Measurements from ENCODE around the gene ITPK1.

The ITPK1 gene

GRCh38 chr14:92922883-92923743 is 192.6 kb downstream of the ITPK1 start, which contains the start of gene CHGA:
Gene CHGA (plus strand): TSS chr14:92923150. CDS start chr14:92923360, 210 bp downstream.
- DNase-seq (ENCODE audit: low read depth in 2 of 2): peak; percentile 6 to 43

- no peak for DNase-seq (ENCODE audit: low read depth in 2 of 2)
These were observed 193.5 kb downstream of the ITPK1 start for GRCh38 chr14:92922155-92922735.

- DNase-seq (ENCODE audit: low read depth in 2 of 2): no peak
These were observed 195.7 kb downstream of the ITPK1 start for GRCh38 chr14:92920001-92920400.

- no peak for DNase-seq (ENCODE audit: low read depth in 2 of 2)
These were observed 197.8 kb downstream of the ITPK1 start for GRCh38 chr14:92917956-92918355.

- DNase-seq (ENCODE audit: low read depth in 2 of 2): no peak
These were observed 198.4 kb downstream of the ITPK1 start for GRCh38 chr14:92917041-92917940.

GRCh38 chr14:92916201-92916600 is 199.5 kb downstream of the ITPK1 start:
- DNase-seq (ENCODE audit: low read depth in 2 of 2): no peak

- DNase-seq (ENCODE audit: low read depth in 2 of 2): no peak
These were observed 201.6 kb downstream of the ITPK1 start for GRCh38 chr14:92914087-92914656.

GRCh38 chr14:92907316-92907911 is 208.3 kb downstream of the ITPK1 start:
- DNase-seq (ENCODE audit: low read depth in 2 of 2): no peak

- no peak for DNase-seq (ENCODE audit: low read depth in 2 of 2)
These were observed 208.9 kb downstream of the ITPK1 start for GRCh38 chr14:92906823-92907222.

- no peak for DNase-seq (ENCODE audit: low read depth in 2 of 2)
These were observed 209.3 kb downstream of the ITPK1 start for GRCh38 chr14:92906420-92906819.

- no peak for DNase-seq (ENCODE audit: low read depth in 2 of 2)
These were observed 210.1 kb downstream of the ITPK1 start for GRCh38 chr14:92905667-92906066.

GRCh38 chr14:92903359-92903758 is 212.4 kb downstream of the ITPK1 start:
- DNase-seq (ENCODE audit: low read depth in 2 of 2): peak in 1 of 2 donors; percentile 6

- no peak for DNase-seq (ENCODE audit: low read depth in 2 of 2)
These were observed 213.0 kb downstream of the ITPK1 start for GRCh38 chr14:92902726-92903125.

GRCh38 chr14:92902191-92902590 is 213.5 kb downstream of the ITPK1 start:
- no peak for DNase-seq (ENCODE audit: low read depth in 2 of 2)

- DNase-seq (ENCODE audit: low read depth in 2 of 2): no peak
These were observed 215.1 kb downstream of the ITPK1 start for GRCh38 chr14:92900660-92901059.

- no peak for DNase-seq (ENCODE audit: low read depth in 2 of 2)
These were observed 217.1 kb downstream of the ITPK1 start for GRCh38 chr14:92898566-92899131.

GRCh38 chr14:92897922-92898565 is 217.7 kb downstream of the ITPK1 start:
- peak; percentile 15 to 19 for DNase-seq (ENCODE audit: low read depth in 2 of 2)

- DNase-seq (ENCODE audit: low read depth in 2 of 2): no peak
These were observed 220.3 kb downstream of the ITPK1 start for GRCh38 chr14:92895352-92895878.

- DNase-seq (ENCODE audit: low read depth in 2 of 2): no peak
These were observed 223.1 kb downstream of the ITPK1 start for GRCh38 chr14:92892589-92892988.

Data from stimulated activated CD4-positive, alpha-beta T cell treated with anti-CD3 and anti-CD28 coated beads, Interleukin-1b, Interleukin-23, amount 100 ng/mL, for 4 hours (primary cell).